ENCODE data around the gene MAP7D1.

The MAP7D1 gene

GRCh38 chr1:36198641-36199040, 42.7 kb downstream of the MAP7D1 start:
- Histone ChIP-seq H3K36me3 (ENCODE audit: control insufficient read depth, insufficient read depth, low read length, severe bottlenecking) (no peaks in the 10 kb centered on the region), H3K9ac (ENCODE audit: low read length) (no peak overlapping the region)
- no peak for DNase-seq (ENCODE audit: low read depth)

DNA sequence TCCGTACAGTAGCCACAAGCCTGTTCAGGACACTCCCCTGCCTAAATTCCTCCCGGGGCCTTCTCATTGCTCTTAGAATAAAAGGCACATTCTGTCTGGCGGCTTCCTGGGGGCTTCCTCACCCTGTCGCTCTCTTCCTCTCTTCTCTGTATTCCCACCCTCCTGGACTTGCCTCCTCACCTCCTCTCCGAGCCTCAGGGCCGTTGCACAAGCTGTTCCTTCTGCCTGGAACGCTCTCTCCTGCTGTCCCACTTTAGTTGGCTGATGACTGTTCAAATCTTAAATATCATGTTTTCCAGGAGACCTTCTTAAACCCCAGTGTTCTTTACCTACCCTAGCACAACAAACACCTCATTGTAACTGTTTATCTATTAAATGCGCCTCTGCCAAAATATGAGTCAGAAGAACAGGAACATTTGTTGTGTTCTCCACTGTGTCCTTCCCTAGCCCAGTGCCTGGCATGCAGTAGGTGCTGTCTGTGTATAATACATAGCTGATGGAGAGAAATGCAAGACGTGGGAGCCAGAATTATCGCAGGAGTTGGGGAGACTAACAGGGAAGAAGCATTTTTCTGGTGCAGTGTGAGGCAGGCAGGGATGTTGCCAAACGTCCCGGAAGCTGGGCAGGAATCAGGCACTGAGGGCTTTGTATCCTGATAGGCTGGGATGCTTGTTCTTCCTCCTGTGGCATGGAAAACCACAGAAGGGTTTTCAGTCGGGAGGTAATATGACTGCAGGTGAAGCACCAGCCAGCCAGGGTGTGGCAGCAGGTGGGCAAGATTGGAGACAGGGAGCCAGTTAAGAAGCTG, 44.2 kb downstream of the MAP7D1 start:
- Histone ChIP-seq H3K9ac (ENCODE audit: low read length) (peak overlapping the region; percentile 2), H3K4me3 (ENCODE audit: low read length) (no peak overlapping the region), H3K4me1 (ENCODE audit: control insufficient read depth, insufficient read depth, low read length) (peaks cover 31% of the 10 kb centered on the region), H3K36me3 (ENCODE audit: control insufficient read depth, insufficient read depth, low read length, severe bottlenecking) (no peaks in the 10 kb centered on the region), H3K9me3 (ENCODE audit: control insufficient read depth, low read length) (no peaks in the 10 kb centered on the region), H3K27me3 (replicated peaks; ENCODE audit: control insufficient read depth, insufficient read depth, low read length) (no peaks in the 10 kb centered on the region)
- DNase-seq (ENCODE audit: low read depth): peak; percentile 28

More at GRCh38 chr1:36198641-36199040, 42.7 kb downstream of the MAP7D1 start:
- Histone ChIP-seq H3K27me3 (replicated peaks; ENCODE audit: control insufficient read depth, insufficient read depth, low read length) (no peaks in the 10 kb centered on the region), H3K4me3 (ENCODE audit: low read length) (no peak overlapping the region), H3K4me1 (ENCODE audit: control insufficient read depth, insufficient read depth, low read length) (peaks cover 20% of the 10 kb centered on the region), H3K9me3 (ENCODE audit: control insufficient read depth, low read length) (no peaks in the 10 kb centered on the region)

GRCh38 chr1:36203027-36203553, 47.1 kb downstream of the MAP7D1 start:
- H3K27me3 ChIP-seq (replicated peaks; ENCODE audit: control insufficient read depth, insufficient read depth, low read length): no peaks in the 10 kb centered on the region
- no peak for DNase-seq (ENCODE audit: low read depth)
- peaks cover 51% of the 10 kb centered on the region for H3K4me1 ChIP-seq (ENCODE audit: control insufficient read depth, insufficient read depth, low read length)
- H3K9ac ChIP-seq (ENCODE audit: low read length): peak overlapping the region; percentile 69
- no peaks in the 10 kb centered on the region for H3K36me3 ChIP-seq (ENCODE audit: control insufficient read depth, insufficient read depth, low read length, severe bottlenecking)
- no peaks in the 10 kb centered on the region for H3K9me3 ChIP-seq (ENCODE audit: control insufficient read depth, low read length)
- no peak overlapping the region for H3K4me3 ChIP-seq (ENCODE audit: low read length)

GRCh38 chr1:36203554-36204346, 47.8 kb downstream of the MAP7D1 start:
- Histone ChIP-seq H3K4me3 (ENCODE audit: low read length) (peak overlapping the region; percentile 46), H3K9me3 (ENCODE audit: control insufficient read depth, low read length) (no peaks in the 10 kb centered on the region), H3K27me3 (replicated peaks; ENCODE audit: control insufficient read depth, insufficient read depth, low read length) (no peaks in the 10 kb centered on the region), H3K4me1 (ENCODE audit: control insufficient read depth, insufficient read depth, low read length) (peaks cover 54% of the 10 kb centered on the region), H3K36me3 (ENCODE audit: control insufficient read depth, insufficient read depth, low read length, severe bottlenecking) (no peaks in the 10 kb centered on the region), H3K9ac (ENCODE audit: low read length) (peak overlapping the region; percentile 75)
- peak; percentile 69 for DNase-seq (ENCODE audit: low read depth)

DNA sequence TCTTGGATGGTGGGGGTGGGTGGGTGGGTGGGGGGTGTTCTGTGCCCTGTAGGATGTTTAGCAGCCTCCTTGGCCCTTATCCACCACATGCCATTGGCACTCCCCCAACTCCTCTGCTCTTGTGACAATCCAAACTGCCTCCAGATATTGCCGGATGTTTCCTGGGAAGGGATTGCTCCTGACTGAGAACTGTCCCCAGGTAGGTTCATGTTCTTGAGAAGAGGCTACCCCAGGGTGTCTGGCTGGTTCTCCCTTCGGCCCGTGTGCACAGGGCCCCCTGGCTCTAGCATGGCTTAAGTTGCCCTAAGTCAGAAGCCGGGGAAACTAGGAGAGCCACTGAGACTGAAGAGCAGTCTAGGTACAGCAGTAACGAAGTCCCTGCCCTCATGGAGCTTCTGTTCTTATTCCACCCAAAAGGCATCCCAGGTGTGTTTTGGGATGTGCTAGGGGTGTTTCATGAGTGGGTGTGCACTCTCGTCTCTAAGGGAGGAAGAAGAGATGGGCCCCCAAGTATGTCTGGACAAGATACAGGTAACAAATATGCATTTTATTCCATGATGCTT, 48.5 kb downstream of the MAP7D1 start:
- no peaks in the 10 kb centered on the region for H3K36me3 ChIP-seq (ENCODE audit: control insufficient read depth, insufficient read depth, low read length, severe bottlenecking)
- H3K27me3 ChIP-seq (replicated peaks; ENCODE audit: control insufficient read depth, insufficient read depth, low read length): no peaks in the 10 kb centered on the region
- peak overlapping the region; percentile 54 for H3K9ac ChIP-seq (ENCODE audit: low read length)
- H3K9me3 ChIP-seq (ENCODE audit: control insufficient read depth, low read length): no peaks in the 10 kb centered on the region
- peaks cover 61% of the 10 kb centered on the region for H3K4me1 ChIP-seq (ENCODE audit: control insufficient read depth, insufficient read depth, low read length)
- DNase-seq (ENCODE audit: low read depth): no peak
- peak overlapping the region; percentile 49 for H3K4me3 ChIP-seq (ENCODE audit: low read length)

- Histone ChIP-seq H3K36me3 (ENCODE audit: control insufficient read depth, insufficient read depth, low read length, severe bottlenecking) (no peaks in the 10 kb centered on the region), H3K9ac (ENCODE audit: low read length) (no peak overlapping the region), H3K27me3 (replicated peaks; ENCODE audit: control insufficient read depth, insufficient read depth, low read length) (no peaks in the 10 kb centered on the region), H3K9me3 (ENCODE audit: control insufficient read depth, low read length) (no peaks in the 10 kb centered on the region), H3K4me1 (ENCODE audit: control insufficient read depth, insufficient read depth, low read length) (peaks cover 55% of the 10 kb centered on the region), H3K4me3 (ENCODE audit: low read length) (no peak overlapping the region)
- DNase-seq (ENCODE audit: low read depth): no peak
Observed at GRCh38 chr1:36206323-36206858, 50.4 kb downstream of the MAP7D1 start.

DNA sequence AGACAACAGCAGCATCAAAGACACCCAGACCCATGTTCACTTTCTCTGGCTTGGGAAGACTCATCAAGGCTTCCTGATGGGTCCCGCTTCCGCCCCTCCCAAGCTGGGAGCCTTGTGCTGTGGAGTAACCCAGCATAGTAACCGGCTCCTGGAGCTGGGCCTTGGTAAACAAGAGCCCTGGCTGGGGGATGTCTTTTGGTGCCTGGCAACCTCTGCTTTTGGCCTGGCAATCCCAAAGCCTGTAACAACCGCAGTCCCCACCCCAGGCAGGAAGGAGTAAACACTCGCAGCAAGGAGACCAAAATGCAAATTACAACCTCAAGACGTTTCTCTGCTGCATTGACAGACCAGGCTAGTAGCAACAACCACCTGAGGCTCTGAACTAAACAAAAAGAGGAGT, 51.4 kb downstream of the MAP7D1 start:
- no peaks in the 10 kb centered on the region for H3K27me3 ChIP-seq (replicated peaks; ENCODE audit: control insufficient read depth, insufficient read depth, low read length)
- no peaks in the 10 kb centered on the region for H3K36me3 ChIP-seq (ENCODE audit: control insufficient read depth, insufficient read depth, low read length, severe bottlenecking)
- no peaks in the 10 kb centered on the region for H3K9me3 ChIP-seq (ENCODE audit: control insufficient read depth, low read length)
- peaks cover 55% of the 10 kb centered on the region for H3K4me1 ChIP-seq (ENCODE audit: control insufficient read depth, insufficient read depth, low read length)
- peak; percentile 45 for DNase-seq (ENCODE audit: low read depth)
- H3K9ac ChIP-seq (ENCODE audit: low read length): peak overlapping the region; percentile 21
- H3K4me3 ChIP-seq (ENCODE audit: low read length): no peak overlapping the region

- H3K4me1 ChIP-seq (ENCODE audit: control insufficient read depth, insufficient read depth, low read length): peaks cover 42% of the 10 kb centered on the region
- H3K9ac ChIP-seq (ENCODE audit: low read length): no peak overlapping the region
- no peaks in the 10 kb centered on the region for H3K36me3 ChIP-seq (ENCODE audit: control insufficient read depth, insufficient read depth, low read length, severe bottlenecking)
- no peaks in the 10 kb centered on the region for H3K27me3 ChIP-seq (replicated peaks; ENCODE audit: control insufficient read depth, insufficient read depth, low read length)
- H3K9me3 ChIP-seq (ENCODE audit: control insufficient read depth, low read length): no peaks in the 10 kb centered on the region
- no peak for DNase-seq (ENCODE audit: low read depth)
- H3K4me3 ChIP-seq (ENCODE audit: low read length): no peak overlapping the region
Observed at GRCh38 chr1:36208978-36209703, 53.2 kb downstream of the MAP7D1 start.

DNA sequence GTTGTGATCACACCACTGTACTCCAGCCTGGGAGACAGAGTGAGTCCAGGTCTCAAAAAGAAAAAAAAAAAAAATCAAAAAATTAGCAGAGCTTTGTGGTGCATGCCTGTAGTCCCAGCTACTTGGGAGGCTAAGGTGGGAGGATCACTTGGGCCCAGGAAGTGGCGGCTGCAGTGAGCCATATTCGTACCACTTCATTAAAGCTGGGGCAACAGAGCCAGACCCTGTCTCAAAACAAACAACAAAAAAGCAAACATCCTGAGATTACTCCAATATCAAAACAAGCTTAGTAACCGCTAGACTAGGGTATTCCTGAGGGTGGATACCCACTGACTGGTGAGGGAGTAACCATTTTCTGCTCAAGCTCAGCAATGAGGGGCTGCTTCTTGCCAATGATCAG, 55.3 kb downstream of the MAP7D1 start:
- Histone ChIP-seq H3K9ac (ENCODE audit: low read length) (no peak overlapping the region), H3K4me1 (ENCODE audit: control insufficient read depth, insufficient read depth, low read length) (peaks cover 33% of the 10 kb centered on the region), H3K36me3 (ENCODE audit: control insufficient read depth, insufficient read depth, low read length, severe bottlenecking) (no peaks in the 10 kb centered on the region), H3K4me3 (ENCODE audit: low read length) (no peak overlapping the region), H3K27me3 (replicated peaks; ENCODE audit: control insufficient read depth, insufficient read depth, low read length) (no peaks in the 10 kb centered on the region), H3K9me3 (ENCODE audit: control insufficient read depth, low read length) (no peaks in the 10 kb centered on the region)
- DNase-seq (ENCODE audit: low read depth): no peak

GRCh38 chr1:36211841-36212240, 55.9 kb downstream of the MAP7D1 start:
- Histone ChIP-seq H3K9me3 (ENCODE audit: control insufficient read depth, low read length) (no peaks in the 10 kb centered on the region), H3K4me3 (ENCODE audit: low read length) (no peak overlapping the region), H3K27me3 (replicated peaks; ENCODE audit: control insufficient read depth, insufficient read depth, low read length) (no peaks in the 10 kb centered on the region), H3K4me1 (ENCODE audit: control insufficient read depth, insufficient read depth, low read length) (peaks cover 27% of the 10 kb centered on the region), H3K9ac (ENCODE audit: low read length) (no peak overlapping the region), H3K36me3 (ENCODE audit: control insufficient read depth, insufficient read depth, low read length, severe bottlenecking) (no peaks in the 10 kb centered on the region)
- no peak for DNase-seq (ENCODE audit: low read depth)
